ENCODE data around the gene KLC3. TPM values are rescaled to one million over a fixed set of nuclear protein-coding genes. Genes with fewer than 3 reads are reported as not detected.
A peak's percentile ranks its signal among the peaks of the same experiment; 100 is the strongest.

KLC3 gene
- total RNA-seq, 1 experiment from 2014 or later: 22.8 TPM

GRCh38 chr19:45358213-45358792 lies 17.8 kb downstream of the KLC3 start:
- Histone ChIP-seq H3K9me2 (ENCODE audit: insufficient read depth) (no peaks in the 10 kb centered on the region), H3K79me2 (ENCODE audit: insufficient read depth, low read length) (no peaks in the 10 kb centered on the region), H3K4me2 (ENCODE audit: low read length) (no peak overlapping the region), H3K27me3 (ENCODE audit: insufficient read depth, low read length) (no peaks in the 10 kb centered on the region), H3K36me3 (ENCODE audit: control insufficient read depth in 1 of 2, insufficient read depth in 2 of 2, low read length in 2 of 2) (peaks cover 21 to 45% of the 10 kb centered on the region in 2 experiments; a peak in 3 of 4 replicates), H2AFZ (ENCODE audit: low read depth, low read length, poor library complexity, severe bottlenecking) (no peak overlapping the region), H4K20me1 (ENCODE audit: insufficient read depth) (no peaks in the 10 kb centered on the region), H3K4me3 (replicated peaks in 1 of 2; ENCODE audit: low read depth in 1 of 2, low read length in 2 of 2) (no peak overlapping the region), H3K9ac (ENCODE audit: low read length) (no peak overlapping the region), H3K4me1 (ENCODE audit: control insufficient read depth in 1 of 2, insufficient read depth in 2 of 2, low read length in 2 of 2) (no peaks in the 10 kb centered on the region), H3K9me3 (ENCODE audit: control insufficient read depth in 1 of 2, insufficient read depth in 1 of 2, low read depth in 1 of 2, low read length in 2 of 2) (no peaks in the 10 kb centered on the region), H3K27ac (ENCODE audit: low read depth, low read length) (no peak overlapping the region)
- RAD21 ChIA-PET (ENCODE audit: low non-redundant PET in 1 of 2, low total read pairs in 2 of 2, uncharacterized antibody in 2 of 2, unreplicated experiment in 2 of 2): no interaction called here
- POLR2A ChIA-PET: no interaction called here
- intact Hi-C loops (cut with micrococcal nuclease): no loop called here
- no TSS peak for BruUV-seq (replicated peaks)
- no peak for TF ChIP-seq ZNF274 (IDR thresholded peaks at IDR 0.05; ENCODE audit: low read depth, low read length)
- no peak for TF ChIP-seq RAD21 (IDR thresholded peaks at IDR 0.05; ENCODE audit: low read depth)
- TF ChIP-seq ELF1 (IDR thresholded peaks at IDR 0.05; ENCODE audit: borderline replicate concordance, low read depth): no peak
- CTCF ChIA-PET: no interaction called here
- ATAC-seq: no peak
- no peak for DNase-seq (ENCODE audit: low read depth, low spot score)

DNA sequence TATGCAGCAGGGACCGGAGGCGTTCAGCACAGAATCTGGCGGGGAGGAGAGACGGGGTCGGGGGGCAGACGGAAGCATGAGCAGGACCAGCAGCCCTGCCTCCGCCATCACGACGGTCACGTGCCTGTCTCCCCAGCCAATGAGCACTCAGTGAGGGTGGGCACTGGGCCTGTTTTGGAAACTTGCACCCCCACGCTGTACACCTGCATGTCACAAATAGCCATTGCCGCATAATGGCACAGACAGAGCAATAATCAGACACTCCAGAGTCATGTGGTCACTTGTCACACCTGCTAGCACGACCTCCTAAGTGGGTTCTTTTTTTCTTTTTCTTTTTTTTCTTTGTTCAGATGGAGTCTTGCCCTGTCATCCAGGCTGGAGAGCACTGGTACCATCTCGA lies 21.1 kb downstream of the KLC3 start:
- no peaks in the 10 kb centered on the region for H4K20me1 ChIP-seq (ENCODE audit: insufficient read depth)
- H3K9me3 ChIP-seq (ENCODE audit: control insufficient read depth in 1 of 2, insufficient read depth in 1 of 2, low read depth in 1 of 2, low read length in 2 of 2): no peaks in the 10 kb centered on the region
- no peak overlapping the region for H3K4me3 ChIP-seq (replicated peaks in 1 of 2; ENCODE audit: low read depth in 1 of 2, low read length in 2 of 2)
- no peak overlapping the region for H3K4me2 ChIP-seq (ENCODE audit: low read length)
- intact Hi-C loops (cut with micrococcal nuclease): no loop called here
- ChIA-PET CTCF (no interaction called here), POLR2A (no interaction called here), RAD21 (ENCODE audit: low non-redundant PET in 1 of 2, low total read pairs in 2 of 2, uncharacterized antibody in 2 of 2, unreplicated experiment in 2 of 2) (no interaction called here)
- H3K27ac ChIP-seq (ENCODE audit: low read depth, low read length): no peak overlapping the region
- no peaks in the 10 kb centered on the region for H3K79me2 ChIP-seq (ENCODE audit: insufficient read depth, low read length)
- H3K9me2 ChIP-seq (ENCODE audit: insufficient read depth): no peaks in the 10 kb centered on the region
- H3K9ac ChIP-seq (ENCODE audit: low read length): no peak overlapping the region
- H3K27me3 ChIP-seq (ENCODE audit: insufficient read depth, low read length): no peaks in the 10 kb centered on the region
- peaks cover 11 to 19% of the 10 kb centered on the region in 2 experiments; a peak in 3 of 4 replicates for H3K36me3 ChIP-seq (ENCODE audit: control insufficient read depth in 1 of 2, insufficient read depth in 2 of 2, low read length in 2 of 2)
- no peak for TF ChIP-seq YY1 (IDR thresholded peaks at IDR 0.05; ENCODE audit: extremely low read depth, insufficient replicate concordance, low read depth, low read length)
- no peak for TF ChIP-seq RAD21 (IDR thresholded peaks at IDR 0.05; ENCODE audit: low read depth)
- no peak for TF ChIP-seq CEBPB (IDR thresholded peaks at IDR 0.05; ENCODE audit: low read depth)
- TF ChIP-seq EZH2phosphoT487 (IDR thresholded peaks at IDR 0.05; ENCODE audit: borderline replicate concordance): no peak
- no peak for TF ChIP-seq SRF (IDR thresholded peaks at IDR 0.05; ENCODE audit: low read depth)
- TF ChIP-seq, protein P1, sequence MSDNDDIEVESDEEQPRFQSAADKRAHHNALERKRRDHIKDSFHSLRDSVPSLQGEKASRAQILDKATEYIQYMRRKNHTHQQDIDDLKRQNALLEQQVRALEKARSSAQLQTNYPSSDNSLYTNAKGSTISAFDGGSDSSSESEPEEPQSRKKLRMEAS (IDR thresholded peaks at IDR 0.05): no peak
- no peak for TF ChIP-seq ZFX (IDR thresholded peaks at IDR 0.05)
- no peak for TF ChIP-seq JUND (IDR thresholded peaks at IDR 0.05)
- no peaks in the 10 kb centered on the region for H3K4me1 ChIP-seq (ENCODE audit: control insufficient read depth in 1 of 2, insufficient read depth in 2 of 2, low read length in 2 of 2)
- no peak overlapping the region for H2AFZ ChIP-seq (ENCODE audit: low read depth, low read length, poor library complexity, severe bottlenecking)
- DNase-seq (ENCODE audit: low read depth, low spot score) (no peak), ATAC-seq (no peak)
- TSS peak; percentile 11 for BruUV-seq (replicated peaks)

Measured in HCT116 (cell line).